ENCODE measurements around the gene DCC. TPM values are rescaled to one million over a fixed set of nuclear protein-coding genes. Genes with fewer than 3 reads are reported as not detected.

DCC gene
- total RNA-seq, 2 donors from 2014 or later: 0.10 to 0.48 TPM

DNA sequence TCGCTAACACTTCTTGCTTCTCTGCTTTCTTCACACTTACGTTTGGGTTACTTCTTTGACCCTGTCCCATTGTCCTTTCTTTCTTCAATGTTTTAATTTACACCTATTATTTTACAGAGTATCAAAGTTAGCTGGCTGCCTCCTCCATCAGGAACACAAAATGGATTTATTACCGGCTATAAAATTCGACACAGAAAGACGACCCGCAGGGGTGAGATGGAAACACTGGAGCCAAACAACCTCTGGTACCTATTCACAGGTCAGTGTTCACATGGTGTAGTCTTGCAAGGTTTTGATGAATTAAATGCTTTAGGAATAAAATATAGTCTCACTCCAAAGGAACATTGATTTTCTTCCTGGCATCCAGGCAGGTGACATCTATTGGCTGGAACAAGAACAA, 965.5 kb downstream of the DCC start:
- TF ChIP-seq CTCF (IDR thresholded peaks at IDR 0.05): no peak
- intact Hi-C loops (cut with DNase I): no loop called here
- H3K27me3 ChIP-seq: no peaks in the 10 kb centered on the region

GRCh38 chr18:53319628-53320027, 979.6 kb downstream of the DCC start:
- no peak overlapping the region for H3K27ac ChIP-seq
- no peaks in the 10 kb centered on the region for H3K9me3 ChIP-seq
- H3K9ac ChIP-seq (ENCODE audit: low read depth in 2 of 2, low read length in 2 of 2): no peak overlapping the region
- no peak for TF ChIP-seq CTCF (IDR thresholded peaks at IDR 0.05)
- no peak overlapping the region for H3K4me3 ChIP-seq
- intact Hi-C loops (cut with DNase I): no loop called here
- H3K27me3 ChIP-seq: no peaks in the 10 kb centered on the region
- no peak for DNase-seq
- H3K36me3 ChIP-seq: no peaks in the 10 kb centered on the region
- no peaks in the 10 kb centered on the region for H3K4me1 ChIP-seq

More for the DNA sequence above, 965.5 kb downstream of the DCC start:
- Histone ChIP-seq H3K27ac (no peak overlapping the region), H3K4me1 (no peaks in the 10 kb centered on the region), H3K36me3 (no peaks in the 10 kb centered on the region), H3K4me3 (no peak overlapping the region), H3K9ac (ENCODE audit: low read depth in 2 of 2, low read length in 2 of 2) (no peak overlapping the region), H3K9me3 (no peaks in the 10 kb centered on the region)
- no peak for DNase-seq

DNA sequence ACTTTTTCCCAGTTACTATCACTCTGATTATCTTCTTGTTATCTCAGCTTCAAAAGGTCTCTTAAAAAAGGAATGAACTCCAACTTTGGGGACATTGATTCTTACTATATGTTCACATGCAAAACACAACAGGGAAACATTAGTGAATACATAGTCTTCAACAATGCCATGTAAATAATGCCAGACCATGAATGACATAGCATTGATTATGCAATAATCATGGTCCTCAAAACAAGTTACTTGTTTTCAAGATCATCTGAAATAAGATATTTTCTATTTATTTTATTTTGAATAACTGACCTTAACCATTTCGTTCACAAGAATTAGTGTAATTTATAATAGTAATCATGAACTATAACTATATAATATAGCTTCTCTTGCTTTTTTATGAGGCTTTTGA, 982.2 kb downstream of the DCC start:
- Histone ChIP-seq H3K27me3 (no peaks in the 10 kb centered on the region), H3K4me3 (no peak overlapping the region), H3K27ac (no peak overlapping the region), H3K9ac (ENCODE audit: low read depth in 2 of 2, low read length in 2 of 2) (no peak overlapping the region), H3K4me1 (no peaks in the 10 kb centered on the region), H3K9me3 (no peaks in the 10 kb centered on the region), H3K36me3 (no peaks in the 10 kb centered on the region)
- no peak for TF ChIP-seq CTCF (IDR thresholded peaks at IDR 0.05)
- intact Hi-C loops (cut with DNase I): no loop called here
- no peak for DNase-seq

DNA sequence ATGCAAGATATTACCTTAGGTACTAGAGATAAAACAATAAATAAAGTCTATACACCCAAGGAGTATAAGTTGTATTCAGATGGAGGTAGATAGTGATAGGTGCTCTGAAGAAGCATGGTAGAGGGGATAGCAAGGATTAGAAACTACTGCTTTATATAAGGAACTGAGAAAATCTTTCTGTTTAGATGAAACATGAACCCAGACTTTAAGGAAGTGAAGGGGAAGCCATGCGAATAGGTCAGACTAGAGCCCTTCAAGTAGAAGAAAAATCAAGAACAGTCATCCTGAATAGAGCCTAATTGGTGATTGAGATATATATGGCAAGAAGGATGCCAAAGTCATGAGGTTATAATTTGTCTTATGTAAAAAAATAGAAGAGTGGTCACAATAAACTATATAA, 984.4 kb downstream of the DCC start:
- H3K4me1 ChIP-seq: no peaks in the 10 kb centered on the region
- intact Hi-C loops (cut with DNase I): no loop called here
- no peak overlapping the region for H3K9ac ChIP-seq (ENCODE audit: low read depth in 2 of 2, low read length in 2 of 2)
- no peak for DNase-seq
- H3K27me3 ChIP-seq: no peaks in the 10 kb centered on the region
- no peaks in the 10 kb centered on the region for H3K9me3 ChIP-seq
- no peak overlapping the region for H3K27ac ChIP-seq
- no peak for TF ChIP-seq CTCF (IDR thresholded peaks at IDR 0.05)
- no peaks in the 10 kb centered on the region for H3K36me3 ChIP-seq
- H3K4me3 ChIP-seq: no peak overlapping the region

DNA sequence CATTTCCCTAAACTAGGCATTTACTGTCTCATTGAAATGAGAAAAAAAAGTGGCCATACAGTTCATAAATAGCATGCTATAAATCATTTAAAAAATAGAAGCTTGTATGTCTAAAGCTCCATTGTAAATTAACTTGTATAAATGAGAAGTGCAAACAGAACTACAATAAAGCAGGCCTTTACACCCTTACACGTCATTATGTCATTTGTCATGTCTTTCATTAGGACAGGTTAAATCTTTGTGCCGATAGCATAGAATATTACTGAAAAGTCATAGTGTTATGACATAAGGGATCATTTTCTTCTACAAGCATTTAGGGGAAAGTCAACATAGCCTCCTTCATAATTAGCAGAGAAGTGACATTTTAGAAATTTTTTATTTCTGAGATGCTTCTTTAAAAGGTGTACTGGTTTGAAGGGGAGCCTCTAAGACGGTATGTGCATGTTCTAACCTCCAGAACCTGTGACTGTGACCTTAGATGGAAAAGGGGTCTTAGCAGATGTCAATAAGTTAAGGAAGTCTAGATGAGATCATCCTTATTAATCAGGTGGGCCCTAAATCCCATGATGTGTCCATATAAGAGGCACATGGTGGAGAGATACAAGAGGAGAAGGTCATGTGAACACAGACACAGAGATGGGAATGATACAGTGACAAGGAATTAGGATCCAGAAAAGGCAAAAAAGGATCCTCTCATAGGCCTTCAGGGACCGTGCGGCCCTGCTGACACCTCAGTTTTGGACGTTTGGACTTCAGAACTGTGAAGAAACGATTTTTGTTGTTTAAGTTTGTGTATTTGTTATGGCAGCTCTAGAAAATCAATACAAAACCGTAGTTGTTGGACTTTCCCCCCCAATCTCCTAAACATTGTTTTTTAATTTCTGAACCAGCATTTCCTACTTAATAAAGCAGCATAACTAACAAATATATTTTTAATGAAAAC, 1020.8 kb downstream of the DCC start:
- no peak for TF ChIP-seq CTCF (IDR thresholded peaks at IDR 0.05)
- H3K9me3 ChIP-seq: no peaks in the 10 kb centered on the region
- H3K27ac ChIP-seq: no peak overlapping the region
- DNase-seq: no peak
- H3K4me1 ChIP-seq: no peaks in the 10 kb centered on the region
- no peaks in the 10 kb centered on the region for H3K27me3 ChIP-seq
- H3K9ac ChIP-seq (ENCODE audit: low read depth in 2 of 2, low read length in 2 of 2): no peak overlapping the region
- no peaks in the 10 kb centered on the region for H3K36me3 ChIP-seq
- H3K4me3 ChIP-seq: no peak overlapping the region
- intact Hi-C loops (cut with DNase I): no loop called here

All from colonic mucosa (tissue), 4 donors.